NCI-H2196 treated with DMSO at 0.1 percent for 48 hours (cell line): ENCODE results near the gene PLAGL2.

ENCODE experiments used
- DNase-seq: peaks from one replicate; lab custom pipeline; 2025; ENCODE audit not compliant: unreplicated experiment; lab: John Stamatoyannopoulos, UW

The PLAGL2 gene

GRCh38 chr20:32153771-32154170 lies 53.8 kb downstream of the PLAGL2 start:
- no peak for DNase-seq

GRCh38 chr20:32153156-32153665 lies 54.3 kb downstream of the PLAGL2 start:
- DNase-seq: no peak

GRCh38 chr20:32152421-32153155 lies 55.0 kb downstream of the PLAGL2 start:
- DNase-seq: no peak

DNA sequence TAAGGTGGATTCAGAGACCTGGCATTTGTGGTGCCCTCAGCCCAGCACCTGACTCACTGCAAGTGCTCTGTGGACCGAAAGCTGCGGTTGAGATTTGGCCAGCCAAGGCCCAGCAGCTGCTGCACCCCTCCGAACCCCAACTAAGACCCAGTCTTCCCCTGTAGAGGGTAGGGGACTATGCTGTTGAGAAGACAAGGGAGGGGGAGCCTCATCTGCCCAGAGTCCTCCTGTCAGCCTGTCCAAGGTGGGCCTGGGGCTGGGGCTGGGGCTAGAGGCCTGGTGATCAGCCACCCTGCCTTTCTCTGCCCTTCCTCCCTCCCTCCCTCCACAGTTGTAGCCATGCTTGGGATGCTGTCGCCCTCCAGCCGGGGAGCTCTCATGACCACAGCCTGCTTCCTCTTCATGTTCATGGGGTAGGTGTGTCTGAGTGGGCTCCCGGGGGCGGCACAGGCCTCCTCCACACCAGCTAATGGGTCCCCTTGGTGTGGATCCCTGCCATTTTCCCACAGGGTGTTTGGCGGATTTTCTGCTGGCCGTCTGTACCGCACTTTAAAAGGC lies 57.2 kb downstream of the PLAGL2 start:
- no peak for DNase-seq

DNA sequence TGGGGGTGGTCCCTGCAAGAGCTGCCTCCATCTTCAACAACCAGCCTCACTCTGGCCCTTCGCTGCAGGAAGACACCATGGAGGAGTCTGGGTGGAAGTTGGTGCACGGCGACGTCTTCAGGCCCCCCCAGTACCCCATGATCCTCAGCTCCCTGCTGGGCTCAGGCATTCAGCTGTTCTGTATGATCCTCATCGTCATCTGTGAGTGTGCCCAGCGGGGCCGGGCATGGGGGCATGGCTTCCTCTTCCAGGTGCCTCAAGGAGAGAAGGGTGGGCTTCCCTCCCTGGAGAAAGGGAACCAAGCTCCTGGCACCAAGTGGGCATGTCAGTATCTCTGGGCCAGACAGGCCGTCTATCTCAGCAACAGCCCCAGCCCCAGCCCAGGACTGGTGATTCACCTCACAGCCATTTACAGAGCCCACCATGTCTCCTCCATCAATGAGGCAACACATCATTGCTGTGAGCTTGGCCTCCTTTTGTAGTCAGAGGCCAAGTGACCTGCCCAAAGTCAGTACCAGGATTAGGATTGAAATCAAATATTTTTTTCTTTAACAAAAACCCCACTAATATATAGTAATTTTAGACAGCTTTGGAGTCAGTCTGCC lies 57.9 kb downstream of the PLAGL2 start:
- DNase-seq: no peak

DNA sequence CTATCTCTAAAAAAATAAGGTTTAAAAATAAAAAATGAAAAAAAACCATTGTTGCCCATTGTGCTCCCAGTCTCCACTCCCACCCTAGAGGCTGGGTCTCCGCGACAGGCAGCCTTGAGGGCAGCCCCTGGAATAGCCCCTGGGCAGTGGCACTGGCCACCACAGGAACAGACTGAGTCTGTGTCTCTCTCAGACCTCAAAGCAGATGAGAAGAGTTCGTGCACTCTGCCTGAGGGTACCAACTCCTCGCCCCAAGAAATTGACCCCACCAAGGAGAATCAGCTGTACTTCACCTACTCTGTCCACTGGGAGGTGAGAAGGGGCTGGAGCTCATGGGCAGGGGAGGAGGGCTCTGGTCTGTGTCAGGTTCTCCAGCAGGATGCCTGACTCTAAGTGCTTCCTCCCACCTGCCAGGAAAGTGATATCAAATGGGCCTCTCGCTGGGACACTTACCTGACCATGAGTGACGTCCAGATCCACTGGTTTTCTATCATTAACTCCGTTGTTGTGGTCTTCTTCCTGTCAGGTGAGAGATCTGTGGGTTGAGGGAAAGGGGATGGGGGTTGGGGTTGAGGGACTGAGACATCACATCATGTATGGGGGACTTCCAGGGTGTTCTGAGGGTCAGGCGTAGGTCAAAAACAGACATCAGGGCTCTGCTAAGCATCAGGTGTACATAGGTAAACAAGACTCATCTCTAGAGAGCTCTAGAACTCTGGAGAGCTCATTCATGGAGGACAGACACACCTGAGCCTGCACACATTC lies 62.5 kb downstream of the PLAGL2 start:
- DNase-seq: peak; percentile 20

- no peak for DNase-seq
Observed at GRCh38 chr20:32142991-32143390, 64.6 kb downstream of the PLAGL2 start.
